Liver (tissue), 3 donors: ENCODE data around the gene WDFY3.

Experiments used
- JUND ChIP-seq, 2 donors: IDR thresholded peaks; 2 replicates each; pipeline ENCODE4 v1.6.1; 2016; ENCODE audit warnings: antibody characterized with exemption in 2 of 2
- RAD21 ChIP-seq, 2 donors: IDR thresholded peaks; 2 replicates each; pipeline ENCODE4 v1.6.1; 2016; ENCODE audit warnings: antibody characterized with exemption in 2 of 2, mild to moderate bottlenecking in 2 of 2
- RXRA ChIP-seq, 2 donors: IDR thresholded peaks; 2 replicates each; pipeline ENCODE4 v1.6.1; 2017 to 2018; ENCODE audit warnings: antibody characterized with exemption in 2 of 2, mild to moderate bottlenecking in 1 of 2
- SP1 ChIP-seq: IDR thresholded peaks from 2 replicates; pipeline ENCODE4 v1.6.1; 2018; ENCODE audit warnings: antibody characterized with exemption, mild to moderate bottlenecking
- TAF1 ChIP-seq: conservative IDR thresholded peaks from 2 replicates; pipeline ENCODE4 v1.6.1; 2016; ENCODE audit warnings: antibody characterized with exemption, mild to moderate bottlenecking
- TF ChIP-seq, protein P1 (sequence below): IDR thresholded peaks from 2 replicates; pipeline ENCODE4 v1.6.1; 2016; ENCODE audit warnings: antibody characterized with exemption
- TF ChIP-seq, protein P2 (sequence below): fragments of 150-350 bp; IDR thresholded peaks from 2 replicates; pipeline ENCODE4 v1.5.1; 2017; ENCODE audit warnings: improper control_type of control experiment, low read depth, low read length; ENCODE audit not compliant: missing input control
- TF ChIP-seq, protein P3 (sequence below): IDR thresholded peaks from 2 replicates; pipeline ENCODE4 v1.6.1; 2016; ENCODE audit warnings: antibody characterized with exemption, mild to moderate bottlenecking
- donor health status: healthy.
- donor health status: healthy.

DNA sequence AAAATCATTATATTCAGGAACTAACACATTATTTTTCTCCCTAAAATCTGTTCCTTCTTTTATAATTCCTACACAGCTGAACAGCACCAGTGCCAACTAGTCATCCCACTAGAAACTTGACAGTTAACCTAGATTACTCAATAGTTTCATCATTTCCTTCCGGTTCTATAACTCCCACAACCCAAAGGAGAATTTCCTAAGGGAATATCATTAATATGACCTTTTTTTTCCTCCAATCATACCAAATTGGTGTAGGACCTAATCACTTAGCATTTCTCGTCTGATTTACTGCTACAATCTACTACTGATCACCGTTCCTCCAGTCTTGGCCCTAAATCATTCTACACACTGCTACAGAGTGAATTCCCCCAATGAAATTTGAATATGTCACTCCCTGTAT is 45.9 kb downstream of the WDFY3 start:
- TF ChIP-seq, protein P1, sequence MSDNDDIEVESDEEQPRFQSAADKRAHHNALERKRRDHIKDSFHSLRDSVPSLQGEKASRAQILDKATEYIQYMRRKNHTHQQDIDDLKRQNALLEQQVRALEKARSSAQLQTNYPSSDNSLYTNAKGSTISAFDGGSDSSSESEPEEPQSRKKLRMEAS = no peak
- TF ChIP-seq, protein P2, sequence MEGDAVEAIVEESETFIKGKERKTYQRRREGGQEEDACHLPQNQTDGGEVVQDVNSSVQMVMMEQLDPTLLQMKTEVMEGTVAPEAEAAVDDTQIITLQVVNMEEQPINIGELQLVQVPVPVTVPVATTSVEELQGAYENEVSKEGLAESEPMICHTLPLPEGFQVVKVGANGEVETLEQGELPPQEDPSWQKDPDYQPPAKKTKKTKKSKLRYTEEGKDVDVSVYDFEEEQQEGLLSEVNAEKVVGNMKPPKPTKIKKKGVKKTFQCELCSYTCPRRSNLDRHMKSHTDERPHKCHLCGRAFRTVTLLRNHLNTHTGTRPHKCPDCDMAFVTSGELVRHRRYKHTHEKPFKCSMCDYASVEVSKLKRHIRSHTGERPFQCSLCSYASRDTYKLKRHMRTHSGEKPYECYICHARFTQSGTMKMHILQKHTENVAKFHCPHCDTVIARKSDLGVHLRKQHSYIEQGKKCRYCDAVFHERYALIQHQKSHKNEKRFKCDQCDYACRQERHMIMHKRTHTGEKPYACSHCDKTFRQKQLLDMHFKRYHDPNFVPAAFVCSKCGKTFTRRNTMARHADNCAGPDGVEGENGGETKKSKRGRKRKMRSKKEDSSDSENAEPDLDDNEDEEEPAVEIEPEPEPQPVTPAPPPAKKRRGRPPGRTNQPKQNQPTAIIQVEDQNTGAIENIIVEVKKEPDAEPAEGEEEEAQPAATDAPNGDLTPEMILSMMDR = no peak
- TF ChIP-seq JUND (IDR thresholded peaks at IDR 0.05) = no peak
- TF ChIP-seq SP1 = no peak
- TF ChIP-seq, protein P3, sequence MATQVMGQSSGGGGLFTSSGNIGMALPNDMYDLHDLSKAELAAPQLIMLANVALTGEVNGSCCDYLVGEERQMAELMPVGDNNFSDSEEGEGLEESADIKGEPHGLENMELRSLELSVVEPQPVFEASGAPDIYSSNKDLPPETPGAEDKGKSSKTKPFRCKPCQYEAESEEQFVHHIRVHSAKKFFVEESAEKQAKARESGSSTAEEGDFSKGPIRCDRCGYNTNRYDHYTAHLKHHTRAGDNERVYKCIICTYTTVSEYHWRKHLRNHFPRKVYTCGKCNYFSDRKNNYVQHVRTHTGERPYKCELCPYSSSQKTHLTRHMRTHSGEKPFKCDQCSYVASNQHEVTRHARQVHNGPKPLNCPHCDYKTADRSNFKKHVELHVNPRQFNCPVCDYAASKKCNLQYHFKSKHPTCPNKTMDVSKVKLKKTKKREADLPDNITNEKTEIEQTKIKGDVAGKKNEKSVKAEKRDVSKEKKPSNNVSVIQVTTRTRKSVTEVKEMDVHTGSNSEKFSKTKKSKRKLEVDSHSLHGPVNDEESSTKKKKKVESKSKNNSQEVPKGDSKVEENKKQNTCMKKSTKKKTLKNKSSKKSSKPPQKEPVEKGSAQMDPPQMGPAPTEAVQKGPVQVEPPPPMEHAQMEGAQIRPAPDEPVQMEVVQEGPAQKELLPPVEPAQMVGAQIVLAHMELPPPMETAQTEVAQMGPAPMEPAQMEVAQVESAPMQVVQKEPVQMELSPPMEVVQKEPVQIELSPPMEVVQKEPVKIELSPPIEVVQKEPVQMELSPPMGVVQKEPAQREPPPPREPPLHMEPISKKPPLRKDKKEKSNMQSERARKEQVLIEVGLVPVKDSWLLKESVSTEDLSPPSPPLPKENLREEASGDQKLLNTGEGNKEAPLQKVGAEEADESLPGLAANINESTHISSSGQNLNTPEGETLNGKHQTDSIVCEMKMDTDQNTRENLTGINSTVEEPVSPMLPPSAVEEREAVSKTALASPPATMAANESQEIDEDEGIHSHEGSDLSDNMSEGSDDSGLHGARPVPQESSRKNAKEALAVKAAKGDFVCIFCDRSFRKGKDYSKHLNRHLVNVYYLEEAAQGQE = no peak
- no peak for TF ChIP-seq RAD21 (IDR thresholded peaks at IDR 0.05)
- TF ChIP-seq TAF1 = no peak
- no peak for TF ChIP-seq RXRA (IDR thresholded peaks at IDR 0.05)
